Smooth muscle cell (in vitro differentiated cells): ENCODE results near the gene COX20. TPM values are rescaled to one million over a fixed set of nuclear protein-coding genes. Genes with fewer than 3 reads are reported as not detected.

Source experiments
- DNase-seq: peaks from one replicate; lab custom pipeline; 2025; ENCODE audit not compliant: unreplicated experiment; lab: John Stamatoyannopoulos, UW
- H2AFZ ChIP-seq: fragments of 200-600 bp; sonication (generic); 2 replicates; pipeline ENCODE4 v1.6.0; 2016; ENCODE audit warnings: antibody characterized with exemption, low read depth, mild to moderate bottlenecking
- H3F3A ChIP-seq: fragments of 200-600 bp; sonication (generic); 2 replicates; pipeline ENCODE4 v1.6.0; 2017; ENCODE audit warnings: antibody characterized with exemption, low read depth
- H3K27ac ChIP-seq: fragments of 200-600 bp; sonication (generic); 2 replicates; pipeline ENCODE4 v1.5.1; 2016; ENCODE audit warnings: low read depth, mild to moderate bottlenecking
- H3K27me3 ChIP-seq: fragments of 200-600 bp; sonication (generic); 2 replicates; pipeline ENCODE4 v1.6.1; 2016; ENCODE audit warnings: low read depth, mild to moderate bottlenecking
- H3K36me3 ChIP-seq: fragments of 200-600 bp; sonication (generic); 2 replicates; pipeline ENCODE4 v1.5.1; 2016; ENCODE audit warnings: low read depth
- H3K4me1 ChIP-seq: fragments of 200-600 bp; sonication (generic); 2 replicates; pipeline ENCODE4 v1.5.1; 2016; ENCODE audit warnings: low read depth
- H3K4me2 ChIP-seq: fragments of 200-600 bp; sonication (generic); 2 replicates; pipeline ENCODE4 v1.6.0; 2016; ENCODE audit warnings: mild to moderate bottlenecking
- H3K4me3 ChIP-seq: fragments of 200-600 bp; sonication (generic); 2 replicates; pipeline ENCODE4 v1.5.1; 2016; ENCODE audit warnings: mild to moderate bottlenecking
- H3K79me2 ChIP-seq: fragments of 200-600 bp; sonication (generic); 2 replicates; pipeline ENCODE4 v1.6.0; 2016; ENCODE audit warnings: low read depth, mild to moderate bottlenecking
- H3K9ac ChIP-seq: fragments of 200-600 bp; sonication (generic); 2 replicates; pipeline ENCODE4 v1.6.0; 2016; ENCODE audit warnings: low read depth
- H3K9me3 ChIP-seq: fragments of 200-600 bp; sonication (generic); replicated peaks from 2 replicates; pipeline ENCODE4 v1.5.1; 2016; ENCODE audit warnings: low read depth
- H4K20me1 ChIP-seq: fragments of 200-600 bp; sonication (generic); 2 replicates; pipeline ENCODE4 v1.6.0; 2016; ENCODE audit warnings: low read depth
- CTCF ChIP-seq: fragments of 200-600 bp; sonication (generic); IDR thresholded peaks from 2 replicates; pipeline ENCODE4 v1.5.1; 2017; ENCODE audit warnings: borderline replicate concordance, mild to moderate bottlenecking, antibody characterized with exemption; ENCODE audit not compliant: insufficient read depth, poor library complexity, severe bottlenecking
- WGBS: methylation state at CpG from one replicate; pipeline ENCODE4 v1.1.7; 2016; ENCODE audit warnings: low lambda C conversion rate; 5-methylcytosine and 5-hydroxymethylcytosine counted together
- polyA plus RNA-seq: library from polyadenylated mRNA; unstranded; fragments of >200 nt; fragmentation: Nextera tagmentation; extraction: Ambion mirVana; gene quantifications from 2 replicates; pipeline ENCODE4 v1.2.1, GENCODE V29; 2016
- total RNA-seq: library from RNA; depleted of rRNA; stranded (reverse); fragments of >200 nt; gene quantifications from 2 replicates; pipeline ENCODE4 v1.2.3, GENCODE V29; 2014

COX20 gene
- total and polyA plus RNA-seq, 2 experiments from 2014 or later = 11.1 to 37.2 TPM

GRCh38 chr1:244810221-244810620, 25.2 kb upstream of the COX20 start:
- H2AFZ ChIP-seq = no peak overlapping the region
- WGBS = 94% methylated on average over 22 of the region's 22 CpGs
- no peak overlapping the region for H3K27ac ChIP-seq
- no peak overlapping the region for H3K4me2 ChIP-seq
- no peaks in the 10 kb centered on the region for H3K79me2 ChIP-seq
- no peak overlapping the region for H3K4me3 ChIP-seq
- TF ChIP-seq CTCF = no peak
- H3K9me3 ChIP-seq = no peaks in the 10 kb centered on the region
- DNase-seq = no peak
- H4K20me1 ChIP-seq = no peaks in the 10 kb centered on the region
- H3K36me3 ChIP-seq = no peaks in the 10 kb centered on the region
- peaks cover 15% of the 10 kb centered on the region for H3K27me3 ChIP-seq
- H3K4me1 ChIP-seq = no peaks in the 10 kb centered on the region
- no peak overlapping the region for H3K9ac ChIP-seq
- no peaks in the 10 kb centered on the region for H3F3A ChIP-seq

- H3F3A ChIP-seq = no peaks in the 10 kb centered on the region
- no peaks in the 10 kb centered on the region for H3K4me1 ChIP-seq
- TF ChIP-seq CTCF = no peak
- no peak overlapping the region for H3K9ac ChIP-seq
- no peak overlapping the region for H3K27ac ChIP-seq
- H3K27me3 ChIP-seq = peaks cover 39% of the 10 kb centered on the region
- no peak overlapping the region for H3K4me2 ChIP-seq
- no peak overlapping the region for H3K4me3 ChIP-seq
- 90% methylated on average over 6 of the region's 6 CpGs for WGBS
- H4K20me1 ChIP-seq = no peaks in the 10 kb centered on the region
- H3K79me2 ChIP-seq = no peaks in the 10 kb centered on the region
- no peak overlapping the region for H2AFZ ChIP-seq
- H3K36me3 ChIP-seq = no peaks in the 10 kb centered on the region
- no peaks in the 10 kb centered on the region for H3K9me3 ChIP-seq
- DNase-seq = no peak
Observed at GRCh38 chr1:244813327-244813726, 22.1 kb upstream of the COX20 start.

DNA sequence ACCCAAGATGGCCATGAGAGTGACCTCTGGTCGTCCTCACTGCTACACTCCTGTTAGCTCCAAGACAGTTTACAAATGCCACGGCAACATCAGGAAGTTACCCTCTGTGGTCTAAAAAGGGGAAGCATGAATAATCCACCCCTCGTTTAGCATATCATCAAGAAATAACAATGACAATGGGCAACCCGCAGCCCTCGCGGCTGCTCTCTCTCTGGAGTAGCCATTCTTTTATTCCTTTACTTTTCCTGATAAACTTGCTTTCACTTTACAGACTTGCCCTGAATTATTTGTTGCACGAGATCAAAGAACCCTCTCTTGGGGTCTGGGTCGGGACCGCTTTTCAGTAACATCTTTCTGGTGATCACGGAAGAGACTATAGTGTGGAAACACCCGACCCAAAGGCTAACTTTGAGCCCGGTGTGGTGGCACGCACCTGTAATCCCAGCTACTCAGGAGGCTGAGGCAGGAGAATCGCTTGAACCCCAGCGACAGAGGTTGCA, 19.8 kb upstream of the COX20 start:
- no peak for TF ChIP-seq CTCF
- Histone ChIP-seq H3K4me3 (no peak overlapping the region), H2AFZ (peak overlapping the region; percentile 62), H3K36me3 (no peaks in the 10 kb centered on the region), H3K4me1 (no peaks in the 10 kb centered on the region), H3K4me2 (peak overlapping the region; percentile 51), H3F3A (no peaks in the 10 kb centered on the region), H3K79me2 (no peaks in the 10 kb centered on the region), H3K9ac (no peak overlapping the region), H3K9me3 (no peaks in the 10 kb centered on the region), H3K27ac (no peak overlapping the region), H3K27me3 (peaks cover 39% of the 10 kb centered on the region), H4K20me1 (no peaks in the 10 kb centered on the region)
- DNase-seq = no peak
- 29% methylated on average over 15 of the region's 15 CpGs for WGBS

GRCh38 chr1:244817415-244817894, 18.0 kb upstream of the COX20 start:
- DNase-seq = no peak
- no peaks in the 10 kb centered on the region for H4K20me1 ChIP-seq
- no peaks in the 10 kb centered on the region for H3K36me3 ChIP-seq
- no peaks in the 10 kb centered on the region for H3K4me1 ChIP-seq
- no peak overlapping the region for H3K9ac ChIP-seq
- no peaks in the 10 kb centered on the region for H3K79me2 ChIP-seq
- no peak overlapping the region for H2AFZ ChIP-seq
- H3K4me3 ChIP-seq = no peak overlapping the region
- WGBS = 88% methylated on average over 12 of the region's 12 CpGs
- no peak overlapping the region for H3K4me2 ChIP-seq
- peaks cover 39% of the 10 kb centered on the region for H3K27me3 ChIP-seq
- no peaks in the 10 kb centered on the region for H3K9me3 ChIP-seq
- TF ChIP-seq CTCF = no peak
- no peaks in the 10 kb centered on the region for H3F3A ChIP-seq
- no peak overlapping the region for H3K27ac ChIP-seq
